PFSK-1 (cell line): Measurements from ENCODE around the gene ZNF580.

ENCODE experiments used
- FOXP2 ChIP-seq: optimal IDR thresholded peaks from 2 replicates; pipeline ENCODE3; 2011; ENCODE audit warnings: borderline replicate concordance, control low read depth, inconsistent platforms; ENCODE audit not compliant: insufficient read depth; ENCODE audit errors: extremely low read length, extremely low read depth
- POLR2AphosphoS5 ChIP-seq: IDR thresholded peaks from 2 replicates; pipeline ENCODE4 v1.6.1; 2012; ENCODE audit warnings: low read depth, mild to moderate bottlenecking, control low read depth, low read length, moderate library complexity
- SIN3A ChIP-seq: IDR thresholded peaks from 2 replicates; pipeline ENCODE4 v1.6.1; 2012; ENCODE audit warnings: mild to moderate bottlenecking, low read length, moderate library complexity, borderline replicate concordance; ENCODE audit not compliant: insufficient read depth
- TAF1 ChIP-seq: IDR thresholded peaks from 2 replicates; pipeline ENCODE4 v1.6.1; 2012; ENCODE audit warnings: low read length, control low read depth, borderline replicate concordance; ENCODE audit not compliant: insufficient read depth
- TF ChIP-seq, protein P1 (sequence below), 2 experiments: IDR thresholded peaks; 2 replicates each; pipeline versions ENCODE4 v1.6.1 to v1.8.0; 2011 to 2012; ENCODE audit warnings: low read depth in 2 of 2, low read length in 2 of 2, control low read depth in 1 of 2, inconsistent platforms in 1 of 2, mild to moderate bottlenecking in 1 of 2, moderate library complexity in 1 of 2; ENCODE audit not compliant: insufficient read depth in 1 of 2

ZNF580 gene

GRCh38 chr19:55667006-55667381 lies 26.2 kb downstream of the ZNF580 start:
- no peak for TF ChIP-seq FOXP2
- TF ChIP-seq, protein P1, sequence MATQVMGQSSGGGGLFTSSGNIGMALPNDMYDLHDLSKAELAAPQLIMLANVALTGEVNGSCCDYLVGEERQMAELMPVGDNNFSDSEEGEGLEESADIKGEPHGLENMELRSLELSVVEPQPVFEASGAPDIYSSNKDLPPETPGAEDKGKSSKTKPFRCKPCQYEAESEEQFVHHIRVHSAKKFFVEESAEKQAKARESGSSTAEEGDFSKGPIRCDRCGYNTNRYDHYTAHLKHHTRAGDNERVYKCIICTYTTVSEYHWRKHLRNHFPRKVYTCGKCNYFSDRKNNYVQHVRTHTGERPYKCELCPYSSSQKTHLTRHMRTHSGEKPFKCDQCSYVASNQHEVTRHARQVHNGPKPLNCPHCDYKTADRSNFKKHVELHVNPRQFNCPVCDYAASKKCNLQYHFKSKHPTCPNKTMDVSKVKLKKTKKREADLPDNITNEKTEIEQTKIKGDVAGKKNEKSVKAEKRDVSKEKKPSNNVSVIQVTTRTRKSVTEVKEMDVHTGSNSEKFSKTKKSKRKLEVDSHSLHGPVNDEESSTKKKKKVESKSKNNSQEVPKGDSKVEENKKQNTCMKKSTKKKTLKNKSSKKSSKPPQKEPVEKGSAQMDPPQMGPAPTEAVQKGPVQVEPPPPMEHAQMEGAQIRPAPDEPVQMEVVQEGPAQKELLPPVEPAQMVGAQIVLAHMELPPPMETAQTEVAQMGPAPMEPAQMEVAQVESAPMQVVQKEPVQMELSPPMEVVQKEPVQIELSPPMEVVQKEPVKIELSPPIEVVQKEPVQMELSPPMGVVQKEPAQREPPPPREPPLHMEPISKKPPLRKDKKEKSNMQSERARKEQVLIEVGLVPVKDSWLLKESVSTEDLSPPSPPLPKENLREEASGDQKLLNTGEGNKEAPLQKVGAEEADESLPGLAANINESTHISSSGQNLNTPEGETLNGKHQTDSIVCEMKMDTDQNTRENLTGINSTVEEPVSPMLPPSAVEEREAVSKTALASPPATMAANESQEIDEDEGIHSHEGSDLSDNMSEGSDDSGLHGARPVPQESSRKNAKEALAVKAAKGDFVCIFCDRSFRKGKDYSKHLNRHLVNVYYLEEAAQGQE (IDR thresholded peaks at IDR 0.05; ENCODE audit: insufficient read depth in 1 of 2, low read depth in 2 of 2, low read length in 2 of 2), result no peak
- TF ChIP-seq POLR2AphosphoS5, result no peak
- no peak for TF ChIP-seq SIN3A
- no peak for TF ChIP-seq TAF1

DNA sequence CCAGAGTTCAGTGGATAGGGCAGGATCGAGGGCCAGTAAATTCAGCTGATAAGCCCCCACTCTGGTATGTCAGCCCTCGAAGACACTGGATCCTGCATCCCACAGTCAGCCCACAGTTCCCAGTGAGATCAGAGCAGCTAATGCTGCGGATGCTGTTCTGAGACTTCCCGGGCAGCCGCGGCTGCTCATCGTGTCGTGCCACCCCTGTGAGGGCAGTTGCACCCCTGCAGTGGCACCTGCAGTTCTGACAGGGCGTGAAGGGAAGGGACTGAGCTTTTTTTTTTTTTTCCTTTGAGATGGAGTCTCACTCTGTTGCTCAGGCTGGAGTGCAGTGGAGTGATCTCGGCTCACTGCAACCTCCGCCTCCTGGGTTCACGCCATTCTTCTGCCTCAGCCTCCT lies 26.7 kb downstream of the ZNF580 start:
- TF ChIP-seq FOXP2, result no peak
- no peak for TF ChIP-seq SIN3A
- no peak for TF ChIP-seq TAF1
- no peak for TF ChIP-seq POLR2AphosphoS5
- TF ChIP-seq, protein P1 (IDR thresholded peaks at IDR 0.05; ENCODE audit: insufficient read depth in 1 of 2, low read depth in 2 of 2, low read length in 2 of 2), result no peak

DNA sequence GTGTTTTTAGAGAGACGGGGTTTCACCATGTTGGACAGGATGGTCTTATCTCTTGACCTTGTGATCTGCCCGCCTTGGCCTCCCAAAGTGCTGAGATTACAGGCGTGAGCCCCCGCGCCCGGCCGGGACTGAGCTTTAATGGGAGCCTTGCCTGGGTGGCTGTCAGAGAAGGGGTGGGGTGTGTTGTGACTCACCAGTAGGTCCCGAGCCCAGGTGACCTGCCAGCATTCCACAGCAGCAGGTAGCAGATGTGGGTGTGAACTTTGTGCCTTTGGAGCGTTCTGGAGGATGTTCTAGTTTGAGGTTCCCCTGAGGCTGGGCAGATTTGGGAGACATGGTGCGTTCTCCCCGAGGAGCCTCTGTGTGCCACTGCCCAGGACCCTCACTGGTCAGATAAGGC lies 27.2 kb downstream of the ZNF580 start:
- TF ChIP-seq POLR2AphosphoS5, result no peak
- TF ChIP-seq SIN3A, result no peak

DNA sequence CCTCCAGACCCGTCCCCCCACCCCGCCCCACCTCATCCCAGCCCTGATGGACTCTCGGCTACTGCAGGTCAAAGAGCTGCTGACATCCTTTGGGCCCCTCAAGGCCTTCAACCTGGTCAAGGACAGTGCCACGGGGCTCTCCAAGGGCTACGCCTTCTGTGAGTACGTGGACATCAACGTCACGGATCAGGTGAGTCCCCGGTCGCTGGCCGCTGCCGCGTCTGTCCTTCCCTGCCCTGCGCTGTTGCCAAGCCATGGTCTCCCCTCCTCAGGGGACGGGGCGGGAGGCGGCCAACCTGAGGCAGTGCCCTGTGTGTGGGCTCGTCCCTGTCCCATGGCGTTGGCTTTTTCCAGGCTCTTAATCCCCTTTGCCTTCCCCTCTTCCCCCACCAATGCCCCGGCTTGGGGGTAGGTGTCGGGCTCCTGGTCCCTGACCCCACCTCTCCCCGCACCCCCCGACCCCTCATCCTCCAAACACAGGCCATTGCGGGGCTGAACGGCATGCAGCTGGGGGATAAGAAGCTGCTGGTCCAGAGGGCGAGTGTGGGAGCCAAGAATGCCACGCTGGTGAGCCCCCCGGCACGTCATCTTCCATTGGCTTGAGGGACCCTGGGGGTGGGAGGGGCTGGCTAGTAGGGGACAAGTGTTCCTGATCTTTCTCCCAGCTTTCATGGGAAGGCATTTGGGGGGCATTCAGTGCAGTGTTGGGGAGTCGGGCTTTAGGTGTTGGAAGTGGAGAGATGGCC lies 28.0 kb downstream of the ZNF580 start:
- TF ChIP-seq, protein P1 (IDR thresholded peaks at IDR 0.05; ENCODE audit: insufficient read depth in 1 of 2, low read depth in 2 of 2, low read length in 2 of 2), result no peak
- no peak for TF ChIP-seq TAF1
- no peak for TF ChIP-seq POLR2AphosphoS5
- no peak for TF ChIP-seq SIN3A
- no peak for TF ChIP-seq FOXP2

GRCh38 chr19:55669418-55670279 lies 28.8 kb downstream of the ZNF580 start:
- TF ChIP-seq POLR2AphosphoS5, result no peak; the same call in 1 of the 2 replicates
- TF ChIP-seq FOXP2, result no peak
- TF ChIP-seq TAF1, result no peak
- TF ChIP-seq, protein P1 (IDR thresholded peaks at IDR 0.05; ENCODE audit: insufficient read depth in 1 of 2, low read depth in 2 of 2, low read length in 2 of 2), result no peak
- no peak for TF ChIP-seq SIN3A
